Hematopoietic multipotent progenitor cell treated with erythropoietin and hydrocortisone succinate and interleukin-3 and kit ligand, for 4 days (in vitro differentiated cells): ENCODE data around the gene SERPINE2.

Source experiments
- DNase-seq: peaks from one replicate; pipeline ENCODE4 v3.0.0-alpha.2; 2015

SERPINE2 gene

DNA sequence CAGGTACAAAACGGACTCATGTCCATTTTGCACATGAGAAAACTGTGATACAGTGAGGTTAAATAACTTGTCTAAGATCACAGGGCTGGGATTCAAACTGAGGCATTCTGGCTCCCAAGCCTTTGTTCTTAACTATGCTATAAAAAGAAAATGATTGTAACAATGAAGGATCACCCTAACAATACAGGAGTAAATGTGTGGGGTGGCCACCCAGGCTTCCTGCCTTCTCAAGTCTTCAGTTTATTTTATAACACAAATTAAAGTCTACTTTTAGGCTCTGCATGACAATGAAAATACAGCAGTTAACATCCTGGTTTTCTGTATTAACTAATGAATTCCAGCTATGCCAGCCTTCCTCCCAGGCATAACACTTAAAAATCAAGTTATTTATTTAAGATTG, 101.6 kb downstream of the SERPINE2 start:
- no peak for DNase-seq

DNA sequence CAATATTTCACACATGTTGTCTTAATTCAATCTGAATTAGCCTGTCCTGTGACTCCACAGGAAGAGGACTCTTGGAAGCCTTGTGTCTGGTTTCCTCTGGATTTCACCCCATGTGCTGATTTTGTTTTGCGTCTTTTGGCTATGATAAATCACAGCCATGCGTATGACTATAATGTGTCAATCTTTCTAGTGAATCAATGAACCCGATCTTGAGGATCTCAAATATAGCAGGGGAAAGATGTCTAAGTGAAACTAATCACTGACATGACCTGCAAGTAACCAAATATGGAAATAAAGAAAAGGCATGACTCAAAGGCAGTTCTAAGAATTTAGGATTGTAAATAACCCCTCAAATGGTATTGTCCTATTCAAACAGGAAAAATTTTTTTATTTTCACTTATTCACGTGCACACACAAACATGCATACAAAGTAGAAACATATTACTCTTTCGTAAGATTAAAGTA, 102.2 kb downstream of the SERPINE2 start:
- no peak for DNase-seq

DNA sequence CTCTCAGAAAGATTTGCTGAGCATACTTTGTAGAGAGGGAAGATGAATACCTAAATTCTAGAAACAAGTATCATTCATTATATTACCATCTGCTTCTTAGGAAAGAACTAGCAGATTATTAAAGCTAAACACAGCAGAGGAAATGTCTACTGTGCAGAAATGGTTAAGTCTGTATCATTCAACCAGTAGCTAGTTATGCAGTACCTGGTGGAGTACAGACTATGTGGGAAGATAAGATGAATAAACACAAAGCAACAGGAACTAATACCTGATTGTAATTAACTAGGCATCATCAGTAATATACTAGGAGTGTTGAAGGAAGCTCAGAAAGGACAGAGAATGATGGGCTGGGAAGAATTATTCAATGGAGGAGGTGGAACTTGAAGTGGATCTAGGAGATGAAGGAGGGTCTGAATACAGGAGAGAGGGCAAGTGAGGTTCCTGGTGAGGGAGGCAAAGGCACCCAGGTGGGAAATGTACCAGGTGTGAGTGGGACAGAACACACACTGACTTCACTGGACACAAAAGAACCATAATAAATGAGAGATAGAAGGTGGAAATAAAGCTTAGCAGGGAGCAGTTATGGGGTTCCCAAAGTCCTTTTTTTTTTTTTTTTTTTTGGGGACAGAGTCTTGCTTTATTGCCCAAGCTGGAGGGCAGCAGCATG, 103.5 kb downstream of the SERPINE2 start:
- DNase-seq = no peak

DNA sequence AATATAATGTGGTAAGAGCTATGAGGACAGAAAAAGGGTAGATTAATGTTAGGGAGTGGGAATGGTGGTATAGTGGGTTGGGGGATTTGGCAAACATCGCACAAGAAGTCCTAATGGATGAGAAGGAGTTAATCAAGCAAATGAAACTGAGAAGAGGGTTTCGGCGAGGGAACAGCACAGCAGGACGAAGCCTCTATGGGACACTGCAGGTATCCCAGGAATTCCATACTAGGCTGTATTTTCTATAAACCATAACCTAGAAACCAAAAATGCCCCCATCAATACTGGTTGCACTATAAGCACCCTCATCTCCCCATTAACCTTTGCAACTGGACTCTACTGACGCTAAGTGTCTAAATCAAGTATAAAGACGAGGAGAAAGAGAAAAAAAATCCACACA, 104.2 kb downstream of the SERPINE2 start:
- no peak for DNase-seq

DNA sequence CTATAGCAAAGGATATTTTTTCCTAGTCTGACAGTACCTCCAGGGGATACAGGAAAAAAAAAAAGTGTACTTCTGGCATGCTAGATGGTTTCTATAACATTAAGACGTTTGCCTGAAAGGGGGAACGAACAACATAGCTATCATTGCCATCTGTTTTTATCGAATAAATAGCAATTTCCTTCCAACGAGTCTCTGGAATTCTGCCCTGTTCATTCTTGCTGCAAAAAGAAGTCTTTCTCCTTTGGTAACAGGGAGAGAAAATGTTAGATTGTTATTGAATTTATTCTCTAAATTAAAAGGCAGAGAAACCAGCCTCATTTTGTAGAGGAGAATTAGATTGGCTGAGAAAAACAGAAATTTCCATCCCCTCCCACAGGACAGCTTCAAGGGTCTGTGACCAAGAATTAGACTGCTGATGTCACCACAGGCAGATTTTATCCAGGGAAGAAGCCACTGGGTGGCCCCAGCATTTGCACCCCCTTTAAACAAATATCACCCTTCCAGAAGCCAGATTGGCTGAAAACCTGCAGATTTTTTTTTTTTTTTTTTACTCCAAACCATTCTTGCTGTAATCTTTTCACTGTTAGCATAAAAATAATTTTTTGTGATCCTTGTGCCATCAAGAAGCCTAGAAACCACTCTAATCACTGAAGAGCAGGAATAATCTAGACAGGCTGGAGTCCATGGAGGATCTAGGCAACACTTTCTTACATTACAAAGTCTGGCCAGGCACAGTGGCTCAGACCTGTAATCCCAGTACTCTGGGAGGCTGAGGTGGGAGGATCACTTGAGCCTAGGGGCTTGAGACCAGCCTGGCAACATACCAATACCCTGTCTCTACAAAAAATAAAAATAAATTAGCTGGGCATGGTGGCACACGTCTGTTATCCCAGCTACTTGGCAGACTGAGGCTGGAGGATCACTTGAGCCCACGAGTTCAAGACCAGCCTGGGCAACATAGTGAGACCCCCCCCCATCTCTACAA, 106.0 kb downstream of the SERPINE2 start:
- no peak for DNase-seq

DNA sequence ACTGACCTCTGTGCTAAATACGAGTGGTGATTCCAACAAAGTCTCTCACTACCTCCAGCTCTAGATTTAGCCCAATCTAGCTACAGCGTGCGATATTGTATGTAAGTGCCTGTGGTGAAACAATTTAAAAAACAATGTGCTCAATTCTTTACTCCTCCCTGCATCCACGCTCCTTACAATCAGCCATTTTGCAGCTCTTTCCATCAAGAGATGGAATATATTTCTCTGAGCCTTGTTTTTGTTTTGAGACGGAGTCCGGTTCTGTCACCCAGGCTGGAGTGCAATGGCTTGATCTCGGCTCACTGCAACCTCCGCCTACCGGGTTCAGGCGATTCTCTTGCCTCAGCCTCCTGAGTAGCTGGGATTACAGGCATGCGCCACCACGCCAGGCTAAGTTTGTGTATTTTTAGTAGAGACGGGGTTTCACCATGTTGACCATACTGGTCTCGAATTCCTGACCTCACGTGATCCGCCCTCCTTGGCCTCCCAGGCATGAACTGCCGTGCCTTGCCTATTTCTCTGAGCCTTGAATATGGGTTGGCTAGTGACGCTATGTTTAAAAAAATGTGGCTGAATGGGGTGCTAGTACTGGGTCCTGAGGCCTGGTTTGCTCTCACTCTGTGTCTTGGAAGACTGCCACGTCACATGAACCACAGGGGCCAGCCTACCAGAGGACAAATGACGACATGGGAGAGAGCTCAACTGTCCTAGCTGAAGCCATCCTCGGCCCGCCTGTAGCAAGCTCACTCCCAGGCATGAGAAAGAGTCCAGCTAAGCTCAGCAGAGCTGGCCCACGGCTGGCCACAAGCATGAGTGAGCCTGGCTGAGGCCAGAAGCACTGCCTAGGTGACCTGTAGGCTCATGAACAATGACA, 108.7 kb downstream of the SERPINE2 start:
- peak; percentile 66 for DNase-seq

DNA sequence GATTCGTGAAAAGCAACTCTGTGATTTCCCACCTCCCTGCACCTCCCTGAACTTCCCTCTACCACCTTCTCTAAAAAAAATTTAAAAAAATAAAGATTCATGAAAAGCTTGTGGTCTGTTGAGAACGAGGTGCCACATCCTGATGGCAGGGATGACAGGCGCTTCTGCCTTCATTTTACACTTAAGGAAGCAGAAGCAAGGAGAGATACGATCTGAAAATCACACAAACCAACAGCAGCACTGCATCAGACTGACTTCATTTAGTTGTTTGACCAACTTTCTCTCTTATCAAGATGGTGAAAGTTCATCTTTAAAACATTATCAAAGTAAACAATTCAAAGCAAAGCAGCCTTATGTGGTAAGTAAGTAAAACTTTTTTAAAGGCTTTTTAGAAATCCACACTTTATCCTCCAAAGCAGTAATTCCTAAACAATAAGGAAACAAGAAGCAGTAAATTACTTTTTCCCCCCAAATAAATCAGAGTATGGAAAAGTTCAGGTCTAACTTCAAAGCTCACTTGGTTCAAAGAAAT, 109.4 kb downstream of the SERPINE2 start:
- peak; percentile 77 for DNase-seq

DNA sequence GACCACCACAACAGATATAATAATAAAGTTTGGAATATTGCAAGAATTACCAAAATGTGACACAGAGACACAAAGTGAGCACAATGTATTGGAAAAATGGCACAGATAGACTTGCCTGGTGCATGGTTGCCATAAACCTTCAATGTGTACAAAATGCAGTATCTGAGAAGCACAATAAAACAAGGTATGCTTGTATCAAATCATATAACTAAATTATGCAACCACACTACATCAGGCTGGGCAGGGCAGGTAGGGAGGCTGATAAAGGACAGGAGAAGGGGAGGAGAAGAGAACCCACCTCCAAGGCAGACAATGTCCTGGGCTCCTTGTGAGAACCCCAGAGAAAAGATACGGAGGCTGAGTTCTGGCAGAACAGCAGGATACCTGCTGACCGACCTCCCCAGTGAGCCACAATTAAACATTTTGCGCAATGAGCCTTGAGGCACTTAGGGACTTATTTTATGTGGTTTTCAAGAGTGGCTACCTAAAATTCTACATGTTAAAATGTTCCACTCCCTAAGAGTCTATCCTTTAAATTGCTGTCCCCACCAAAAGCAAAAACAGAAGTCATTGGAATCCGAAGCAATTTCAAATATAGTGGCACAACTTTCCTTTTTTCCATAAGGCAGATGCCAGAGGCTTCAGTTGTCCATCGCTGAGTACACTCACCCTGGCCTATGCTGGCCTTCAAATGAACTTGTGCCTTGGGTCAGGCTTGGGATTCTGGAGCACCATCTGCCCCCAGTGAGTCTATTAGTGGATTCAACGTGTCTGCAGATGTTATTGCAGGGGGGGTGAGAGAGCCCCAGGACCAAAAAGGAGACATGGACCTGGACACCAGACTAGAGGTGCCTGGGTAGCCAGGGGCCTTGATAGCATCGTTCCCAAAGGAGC, 110.7 kb downstream of the SERPINE2 start:
- no peak for DNase-seq

DNA sequence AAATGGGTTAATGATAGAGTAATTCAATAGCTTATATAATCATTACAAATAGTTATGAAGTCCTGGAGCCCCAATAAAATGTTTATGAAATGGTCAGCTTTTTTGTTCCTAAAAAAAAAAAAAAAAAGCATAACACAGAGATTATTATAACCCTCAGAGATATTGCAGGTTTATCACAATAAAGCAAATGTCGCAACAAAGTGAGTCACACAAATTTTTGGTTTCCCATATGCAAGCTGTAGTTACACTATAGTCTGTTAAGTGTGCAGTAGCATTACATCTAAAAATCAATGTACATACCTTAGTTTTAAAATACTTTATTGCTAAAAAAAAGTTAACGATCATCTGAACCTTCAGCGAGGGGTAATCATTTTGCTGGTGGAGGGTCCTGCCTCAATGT, 114.0 kb downstream of the SERPINE2 start:
- DNase-seq = peak; percentile 28
